HG03064 (cell line): Measurements from ENCODE around the gene EPS8L2.

Experiments used
- ATAC-seq: cut with Tn5 transposase; IDR thresholded peaks from one replicate; pipeline ENCODE4 v1.9.1; 2021; ENCODE audit warnings: low read depth; ENCODE audit not compliant: unreplicated experiment

EPS8L2 gene

GRCh38 chr11:705646-706438, at the start of gene EPS8L2:
EPS8L2 (plus strand) TSS chr11:706231; CDS start chr11:709408, 3,177 bp downstream.
- ATAC-seq: no peak

GRCh38 chr11:656426-656825, 49.6 kb upstream of the EPS8L2 start:
- no peak for ATAC-seq

- no peak for ATAC-seq
These were observed 49.2 kb upstream of the EPS8L2 start for GRCh38 chr11:656866-657265.

- ATAC-seq: no peak
These were observed 48.3 kb upstream of the EPS8L2 start for GRCh38 chr11:657691-658126.

- ATAC-seq: no peak
These were observed 46.4 kb upstream of the EPS8L2 start for GRCh38 chr11:659532-660085.

GRCh38 chr11:660281-660680, 45.8 kb upstream of the EPS8L2 start:
- ATAC-seq: no peak

- ATAC-seq: no peak
These were observed 45.2 kb upstream of the EPS8L2 start for GRCh38 chr11:660681-661444.

- ATAC-seq: no peak
These were observed 43.2 kb upstream of the EPS8L2 start for GRCh38 chr11:662689-663274.

GRCh38 chr11:665062-665703, 40.8 kb upstream of the EPS8L2 start:
- no peak for ATAC-seq

GRCh38 chr11:665704-666281, 40.2 kb upstream of the EPS8L2 start:
- ATAC-seq: no peak

- ATAC-seq: no peak
These were observed 32.2 kb upstream of the EPS8L2 start for GRCh38 chr11:673866-674265.

GRCh38 chr11:674406-674805, 31.6 kb upstream of the EPS8L2 start:
- ATAC-seq: no peak

- no peak for ATAC-seq
These were observed 27.7 kb upstream of the EPS8L2 start for GRCh38 chr11:678297-678696.

GRCh38 chr11:679271-680207, 26.5 kb upstream of the EPS8L2 start:
- no peak for ATAC-seq

GRCh38 chr11:680476-680875, 25.6 kb upstream of the EPS8L2 start:
- ATAC-seq: no peak

- ATAC-seq: no peak
These were observed 25.1 kb upstream of the EPS8L2 start for GRCh38 chr11:680970-681369.

- ATAC-seq: no peak
These were observed 19.4 kb upstream of the EPS8L2 start for GRCh38 chr11:686451-687243.

GRCh38 chr11:687751-688150, 18.3 kb upstream of the EPS8L2 start:
- ATAC-seq: no peak
